HG03039 (cell line): Measurements from ENCODE around the gene THSD4.

Experiments used
- ATAC-seq: cut with Tn5 transposase; IDR thresholded peaks from one replicate; pipeline ENCODE4 v1.9.1; 2021; ENCODE audit warnings: mild to moderate bottlenecking, moderate library complexity; ENCODE audit not compliant: unreplicated experiment

The THSD4 gene

GRCh38 chr15:71114887-71115566 is at the start of gene THSD4:
Gene THSD4, plus strand, starts transcription at chr15:71115471.
- ATAC-seq = peak; percentile 69

- no peak for ATAC-seq
Measured at GRCh38 chr15:71066983-71067382, 48.3 kb upstream of the THSD4 start.

- no peak for ATAC-seq
Measured at GRCh38 chr15:71069693-71070092, 45.6 kb upstream of the THSD4 start.

GRCh38 chr15:71071529-71071928 is 43.7 kb upstream of the THSD4 start:
- no peak for ATAC-seq

- ATAC-seq = no peak
Measured at GRCh38 chr15:71072423-71072822, 42.8 kb upstream of the THSD4 start.

GRCh38 chr15:71078506-71079207 is 36.6 kb upstream of the THSD4 start:
- ATAC-seq = no peak

- no peak for ATAC-seq
Measured at GRCh38 chr15:71079208-71080044, 35.8 kb upstream of the THSD4 start.

GRCh38 chr15:71080166-71080565 is 35.1 kb upstream of the THSD4 start:
- no peak for ATAC-seq

- no peak for ATAC-seq
Measured at GRCh38 chr15:71080705-71081104, 34.6 kb upstream of the THSD4 start.

- no peak for ATAC-seq
Measured at GRCh38 chr15:71082803-71083202, 32.5 kb upstream of the THSD4 start.

GRCh38 chr15:71083349-71083748 is 31.9 kb upstream of the THSD4 start:
- ATAC-seq = no peak

GRCh38 chr15:71084264-71084663 is 31.0 kb upstream of the THSD4 start:
- ATAC-seq = no peak

GRCh38 chr15:71085809-71086208 is 29.5 kb upstream of the THSD4 start:
- no peak for ATAC-seq

- ATAC-seq = no peak
Measured at GRCh38 chr15:71088155-71088554, 27.1 kb upstream of the THSD4 start.

- ATAC-seq = no peak
Measured at GRCh38 chr15:71088683-71089082, 26.6 kb upstream of the THSD4 start.

- no peak for ATAC-seq
Measured at GRCh38 chr15:71089801-71090200, 25.5 kb upstream of the THSD4 start.

GRCh38 chr15:71091601-71092000 is 23.7 kb upstream of the THSD4 start:
- ATAC-seq = no peak

- ATAC-seq = no peak
Measured at GRCh38 chr15:71092056-71092600, 23.1 kb upstream of the THSD4 start.

GRCh38 chr15:71093054-71094024 is 21.9 kb upstream of the THSD4 start:
- ATAC-seq = no peak

- no peak for ATAC-seq
Measured at GRCh38 chr15:71094137-71094536, 21.1 kb upstream of the THSD4 start.
